CD1c-positive myeloid dendritic cell (primary cell): ENCODE data around the gene DNAJC6.
"Not testable (repeated sequence)": the region's sequence is repeated elsewhere in the genome, so short reads cannot be mapped to it uniquely, and the experiment has no call there.

Experiments
- DNase-seq: peaks from one replicate; pipeline ENCODE4 v3.0.0-alpha.2; 2016; ENCODE audit errors: extremely low spot score

The DNAJC6 gene

GRCh38 chr1:65309304-65310077, at the start of gene DNAJC6:
Gene DNAJC6 (plus strand): TSS chr1:65309543. CDS start chr1:65309746, 203 bp downstream.
- peak; percentile 52 for DNase-seq

DNA sequence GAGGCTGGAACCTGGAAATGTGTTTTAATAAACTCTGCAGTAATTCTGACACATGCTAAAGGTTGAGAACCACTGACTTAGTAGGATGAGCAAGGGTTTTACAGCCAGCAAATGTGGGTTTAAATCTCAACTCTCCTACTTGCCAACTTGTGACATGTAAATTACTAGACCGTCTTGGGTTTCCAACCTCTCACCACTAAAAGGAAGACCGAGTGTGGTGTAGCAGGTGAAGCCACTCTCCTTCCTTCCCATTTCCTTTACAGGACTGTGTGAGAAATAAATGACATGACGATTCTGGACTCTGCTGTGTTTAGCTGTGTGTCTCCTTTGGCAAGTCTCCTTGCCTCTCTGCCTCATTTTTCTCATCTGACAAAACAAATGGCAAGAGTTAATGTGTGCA, 49.5 kb upstream of the DNAJC6 start:
- DNase-seq = no peak

- DNase-seq = peak; percentile 36
These were observed 48.4 kb upstream of the DNAJC6 start for GRCh38 chr1:65260851-65261473.

DNA sequence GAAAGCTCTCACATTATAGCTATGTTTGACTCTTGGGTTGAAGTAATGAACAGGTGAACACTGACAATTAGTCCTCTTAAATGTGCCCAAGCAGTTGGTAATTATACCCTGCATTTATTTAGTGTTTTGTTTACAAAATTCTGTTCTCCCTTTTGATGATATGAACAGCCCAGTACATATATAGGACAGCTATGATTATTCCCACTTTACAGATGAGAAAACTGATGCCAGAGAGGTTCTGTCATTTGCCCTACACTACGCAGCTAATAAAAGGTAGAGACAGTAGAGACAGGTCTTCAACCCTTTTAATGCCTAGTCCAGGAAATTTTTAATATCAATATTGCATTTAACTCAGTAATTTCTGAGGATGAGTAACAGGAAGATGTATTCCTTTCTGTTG, 46.1 kb upstream of the DNAJC6 start:
- no peak for DNase-seq

DNA sequence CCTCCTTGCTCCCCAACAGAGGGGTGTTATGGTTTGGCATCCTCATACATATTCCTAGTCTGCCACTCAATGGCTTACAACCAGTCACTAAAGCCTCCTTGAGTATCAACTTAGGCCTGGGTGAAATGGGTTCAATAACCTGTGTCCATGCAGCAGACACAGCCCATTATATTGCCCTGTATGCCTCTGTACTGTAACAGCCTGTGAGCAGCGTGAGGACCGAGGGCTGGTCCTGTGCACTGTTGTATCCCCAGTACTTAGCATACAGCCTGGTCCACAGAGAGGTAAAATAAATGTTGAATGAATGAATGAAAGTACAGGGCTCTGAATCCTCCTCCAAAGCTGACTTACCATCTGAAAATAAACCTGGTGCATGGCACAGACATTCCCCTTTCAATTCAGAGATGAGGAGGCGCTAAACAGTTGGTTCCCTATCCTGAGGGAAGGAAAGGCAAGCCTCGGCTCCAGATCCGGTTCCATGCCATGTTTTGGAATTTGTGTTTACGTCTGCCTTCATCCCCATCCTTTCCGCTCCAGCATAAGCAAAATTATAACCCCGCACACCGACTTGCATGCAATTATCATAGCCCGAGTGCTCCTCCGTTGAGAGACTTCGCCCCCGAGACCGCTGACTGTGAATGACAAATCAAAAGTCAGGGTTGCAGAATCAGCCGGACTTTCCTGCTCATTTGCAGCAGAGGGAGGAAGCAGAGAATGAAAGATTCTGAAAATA, 45.0 kb upstream of the DNAJC6 start:
- peak; percentile 28 for DNase-seq

- DNase-seq = no peak
These were observed 44.1 kb upstream of the DNAJC6 start for GRCh38 chr1:65265296-65265650.

- peak; percentile 20 for DNase-seq
These were observed 43.5 kb upstream of the DNAJC6 start for GRCh38 chr1:65265651-65266351.

- DNase-seq = no peak
These were observed 42.9 kb upstream of the DNAJC6 start for GRCh38 chr1:65266476-65266875.

DNA sequence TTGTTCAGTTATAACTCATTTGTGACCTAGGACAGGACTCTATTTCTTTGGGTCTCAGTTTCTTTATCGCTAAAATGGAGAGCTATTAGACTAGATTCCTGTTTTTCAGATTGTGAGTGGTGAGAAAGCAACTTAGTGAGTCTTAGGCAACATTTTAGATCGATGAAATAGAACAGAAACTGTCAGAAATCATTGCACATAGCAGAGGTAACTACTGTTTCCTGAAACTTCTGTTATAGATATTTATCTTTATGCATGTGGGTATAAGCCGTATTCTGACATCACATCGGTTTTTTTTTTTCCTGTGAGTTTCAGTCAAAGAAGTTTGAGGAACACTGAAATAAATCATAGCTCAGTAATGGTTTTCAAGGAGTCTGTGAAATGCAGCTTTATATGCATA, 42.1 kb upstream of the DNAJC6 start:
- DNase-seq = no peak

- no peak for DNase-seq
These were observed 41.7 kb upstream of the DNAJC6 start for GRCh38 chr1:65267683-65268082.

- no peak for DNase-seq
These were observed 39.7 kb upstream of the DNAJC6 start for GRCh38 chr1:65269612-65270011.

GRCh38 chr1:65276197-65276939, 33.0 kb upstream of the DNAJC6 start:
- no peak for DNase-seq

DNA sequence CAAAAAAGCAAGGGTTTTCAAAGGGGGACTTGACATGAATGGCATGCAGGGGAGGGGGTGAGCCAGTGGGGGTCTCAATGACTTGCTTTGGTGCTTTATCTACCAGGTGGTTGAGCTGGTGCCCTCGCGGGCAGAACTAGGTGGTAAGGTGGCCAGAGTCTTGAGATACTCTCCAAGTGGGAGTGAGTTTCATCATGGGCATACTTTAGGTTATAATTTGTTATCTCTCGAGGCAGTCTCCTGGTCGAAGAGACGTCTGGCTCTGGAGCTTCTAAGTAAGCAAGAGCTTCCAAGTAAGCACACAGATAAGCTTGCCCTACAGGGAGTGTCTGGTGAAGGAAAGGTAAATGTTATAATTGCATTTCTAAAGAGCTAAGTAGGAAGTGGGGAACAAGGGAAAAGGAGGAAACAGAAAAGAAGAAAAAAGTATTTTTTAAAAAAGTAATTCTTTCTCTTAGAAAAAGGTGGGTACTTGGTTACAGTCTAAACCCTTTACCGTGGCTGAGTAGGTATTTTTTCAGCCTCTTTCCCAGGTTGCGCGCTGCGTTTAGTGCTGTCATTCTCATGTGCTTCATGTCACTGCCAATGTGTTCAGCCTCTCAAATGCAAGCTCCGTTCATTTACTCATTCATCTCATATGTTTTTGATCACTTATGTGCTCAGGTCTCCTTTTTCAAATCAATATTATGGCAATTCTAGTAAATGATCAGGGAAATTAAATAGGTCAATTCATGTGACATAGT, 31.6 kb upstream of the DNAJC6 start:
- DNase-seq = no peak

DNA sequence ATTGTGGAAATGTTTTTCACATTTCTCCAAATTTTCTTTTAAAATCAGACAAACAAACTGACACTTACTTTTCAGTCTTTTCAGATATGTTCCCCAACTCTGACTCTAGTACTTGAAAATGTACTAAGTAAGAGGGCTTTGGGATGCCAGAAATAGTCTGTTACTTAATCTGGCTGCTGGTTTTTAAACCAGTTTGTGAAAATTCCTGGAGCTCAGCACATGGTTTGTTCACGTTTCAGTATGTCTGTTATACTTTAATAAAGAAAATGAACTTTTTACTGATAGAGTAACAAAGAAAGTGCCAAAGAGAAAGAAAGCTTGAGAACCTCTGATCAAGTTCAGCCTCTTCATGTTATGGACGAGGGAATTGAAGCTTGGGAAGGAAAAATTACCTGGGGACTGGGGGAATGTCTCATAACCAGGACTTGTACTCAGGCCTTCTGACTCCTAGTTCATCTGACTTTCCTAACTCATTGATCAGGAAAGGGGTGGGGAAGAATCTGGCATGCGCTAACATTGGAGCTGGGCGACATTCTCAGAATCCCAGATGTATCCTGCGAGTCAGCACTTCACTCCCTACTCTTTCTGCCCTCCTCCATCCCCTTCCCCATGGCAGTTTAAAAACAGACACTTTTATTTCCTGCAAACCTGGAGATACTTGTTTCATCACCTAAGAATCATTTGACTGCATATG, 30.8 kb upstream of the DNAJC6 start:
- no peak for DNase-seq

DNA sequence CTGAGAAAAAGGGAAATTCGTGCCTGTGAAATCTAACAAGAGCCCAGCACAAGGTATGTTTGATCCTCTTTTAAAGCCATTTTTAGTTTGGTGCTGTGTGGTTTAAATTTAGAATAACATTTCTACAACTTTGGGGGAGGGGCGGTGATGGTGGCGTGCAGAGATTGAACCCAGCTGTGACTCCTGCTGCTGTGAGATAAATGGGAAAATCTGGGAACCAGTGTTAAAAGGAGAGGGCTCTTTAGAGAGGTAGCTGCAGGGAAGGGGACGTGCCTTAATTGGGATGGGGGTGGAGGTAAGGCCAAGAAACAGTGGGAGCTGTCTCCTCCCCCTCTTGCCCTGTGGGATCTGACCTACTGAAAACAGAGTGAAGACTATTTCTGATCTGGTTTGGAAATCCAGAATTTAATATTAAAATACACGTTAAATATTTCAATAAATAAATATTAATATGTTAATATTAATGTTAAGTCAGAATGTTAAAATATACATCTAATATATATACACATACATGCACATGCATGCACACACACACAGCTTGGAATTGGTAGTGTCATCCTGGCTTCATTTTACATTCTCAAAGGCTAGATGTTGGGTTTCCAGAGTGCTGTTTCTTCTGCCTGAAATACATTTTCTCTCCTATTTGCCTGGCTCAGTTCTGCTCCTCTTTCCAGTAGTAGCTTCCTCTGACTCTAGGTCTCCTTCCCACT, 30.1 kb upstream of the DNAJC6 start:
- no peak for DNase-seq

- DNase-seq = no peak
These were observed 27.5 kb upstream of the DNAJC6 start for GRCh38 chr1:65281846-65282245.

DNA sequence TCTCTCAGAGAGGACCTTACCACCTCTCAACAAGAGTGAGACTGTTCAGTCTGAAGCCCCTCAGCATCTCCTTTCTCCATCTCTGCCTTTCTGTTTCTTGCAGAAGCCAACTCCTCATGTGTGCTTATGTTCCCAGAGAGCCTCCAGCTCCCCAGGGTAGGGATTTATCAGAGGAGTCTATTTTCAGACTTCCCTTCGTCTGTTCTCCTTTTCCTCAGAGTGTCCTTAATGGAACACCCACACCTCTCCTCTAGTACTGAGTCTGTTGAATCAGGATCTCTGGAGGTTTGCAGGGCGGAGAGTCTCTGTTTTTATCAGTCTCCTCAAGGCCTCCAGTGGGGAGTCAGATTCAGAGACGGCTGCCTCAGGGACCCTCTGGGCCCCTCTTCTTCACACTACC, 25.1 kb upstream of the DNAJC6 start:
- no peak for DNase-seq

GRCh38 chr1:65289449-65289848, 19.9 kb upstream of the DNAJC6 start:
- DNase-seq = no peak

DNA sequence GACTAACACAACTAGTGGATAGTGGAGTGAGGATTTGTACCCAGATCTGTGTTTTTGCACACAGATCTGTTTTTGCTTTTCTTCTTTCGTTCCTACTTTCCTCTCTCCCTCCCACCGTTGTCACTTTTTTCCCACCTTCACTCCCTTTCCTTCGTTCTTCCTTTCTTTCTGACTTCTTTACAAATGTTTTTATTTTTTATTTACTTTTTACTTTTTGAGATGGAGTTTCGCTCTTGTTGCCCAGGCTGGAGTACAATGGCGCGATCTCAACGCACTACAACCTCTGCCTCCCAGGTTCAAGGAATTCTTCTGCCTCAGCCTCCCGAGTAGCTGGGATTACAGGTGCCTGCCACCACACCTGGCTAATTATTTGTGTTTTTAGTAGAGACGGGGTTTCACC, 17.5 kb upstream of the DNAJC6 start:
- not testable (repeated sequence) for DNase-seq
